K562 (cell line): ENCODE results near the gene GTF2A1. TPM values are rescaled to one million over a fixed set of nuclear protein-coding genes. Genes with fewer than 3 reads are reported as not detected.

Experiments
- ARID1B ChIP-seq: fragments of 450-650 bp; IDR thresholded peaks from 2 replicates; pipeline ENCODE4 v1.6.1; 2016; ENCODE audit warnings: antibody characterized with exemption, mild to moderate bottlenecking, inconsistent platforms
- CBFA2T3 ChIP-seq: fragments of 450-650 bp; IDR thresholded peaks from 2 replicates; pipeline ENCODE4 v1.6.1; 2017
- DDX20 ChIP-seq: fragments of 450-650 bp; IDR thresholded peaks from 2 replicates; pipeline ENCODE4 v1.6.1; 2016; ENCODE audit warnings: missing genetic modification characterization, low read depth, mild to moderate bottlenecking, missing compliant biosample characterization, moderate library complexity
- ELF2 ChIP-seq: fragments of 250-450 bp; sonication (Bioruptor Pico); IDR thresholded peaks from 2 replicates; pipeline ENCODE4 v1.5.0; 2021; ENCODE audit warnings: mild to moderate bottlenecking
- FOXP1 ChIP-seq: sonication (generic); formaldehyde crosslinking; IDR thresholded peaks from 2 replicates; pipeline ENCODE4 v1.8.0; 2022; ENCODE audit warnings: mild to moderate bottlenecking, missing genetic modification reagents
- GTF2F1 ChIP-seq: IDR thresholded peaks from 2 replicates; pipeline ENCODE4 v1.6.1; 2011; ENCODE audit warnings: low read depth, low read length, improper control_type of control experiment
- JUN ChIP-seq, 2 experiments: sonication (generic) in 1 of 2; formaldehyde crosslinking in 1 of 2; IDR thresholded peaks; 2 replicates each; pipeline versions ENCODE4 v1.6.1 to v1.8.0; 2012 to 2022; ENCODE audit warnings: borderline replicate concordance in 2 of 2, mild to moderate bottlenecking in 2 of 2, improper control_type of control experiment in 1 of 2, low read depth in 1 of 2, low read length in 1 of 2, missing genetic modification reagents in 1 of 2
- MTA3 ChIP-seq: fragments of 450-650 bp; formaldehyde crosslinking; IDR thresholded peaks from 2 replicates; pipeline ENCODE4 v1.6.1; 2017; ENCODE audit warnings: mild to moderate bottlenecking, borderline replicate concordance
- NR2C2 ChIP-seq, 2 experiments: fragments of 200-800 bp in 1 of 2; sonication (Bioruptor generic) in 1 of 2; sonication (generic) in 1 of 2; formaldehyde crosslinking in 1 of 2; IDR thresholded peaks; 2 replicates each; pipeline versions ENCODE4 v1.6.1 to v1.8.0; 2016 to 2022; ENCODE audit warnings: mild to moderate bottlenecking in 1 of 2, missing compliant biosample characterization in 1 of 2, missing genetic modification characterization in 1 of 2, missing genetic modification reagents in 1 of 2
- PHF20 ChIP-seq: fragments of 450-650 bp; IDR thresholded peaks from 2 replicates; pipeline ENCODE4 v1.6.1; 2018; ENCODE audit not compliant: partially characterized antibody
- PTTG1 ChIP-seq: fragments of 450-650 bp; IDR thresholded peaks from 2 replicates; pipeline ENCODE4 v1.6.1; 2016; ENCODE audit warnings: low read depth, mild to moderate bottlenecking, missing genetic modification characterization, missing compliant biosample characterization
- ZNF76 ChIP-seq: fragments of 250-450 bp; sonication (Bioruptor Pico); IDR thresholded peaks from 2 replicates; pipeline ENCODE4 v1.4.0; 2020; ENCODE audit warnings: mild to moderate bottlenecking, moderate library complexity, borderline replicate concordance
- polyA plus RNA-seq, 8 experiments: library from polyadenylated mRNA; depleted of rRNA in 4 of 8; stranded (reverse) in 5 of 8; unstranded in 3 of 8; fragments of >200 nt; fragmentation: Nextera tagmentation in 2 of 8; fragmentation: Illumina TruSeq in 1 of 8; extraction: Ambion mirVana in 2 of 8; extraction: Trizol in 1 of 8; gene quantifications; 2 replicates each; pipeline versions ENCODE4 v1.2.1 to v1.2.3, GENCODE V29; 2011 to 2014; ENCODE audit warnings: inconsistent platforms in 1 of 8, missing spikeins in 1 of 8
- total RNA-seq, 7 experiments: library from RNA; depleted of rRNA in 6 of 7; stranded (reverse); fragments of >200 nt in 6 of 7; fragmentation: Illumina TruSeq in 2 of 7; extraction: Trizol in 2 of 7; gene quantifications; 2 replicates each; pipeline versions ENCODE4 v1.2.1 to v1.2.3, GENCODE V29; 2011 to 2021; ENCODE audit warnings: low replicate concordance in 1 of 7
- TF ChIP-seq, protein P1 (sequence below): sonication (generic); formaldehyde crosslinking; IDR thresholded peaks from 2 replicates; pipeline ENCODE4 v1.9.0; 2022; ENCODE audit warnings: mild to moderate bottlenecking, missing genetic modification reagents
- TF ChIP-seq, protein P2 (sequence below): IDR thresholded peaks from 2 replicates; pipeline ENCODE4 v1.6.1; 2014; ENCODE audit warnings: antibody characterized with exemption
- TF ChIP-seq, protein P3 (sequence below), 2 experiments: fragments of 450-650 bp; formaldehyde crosslinking in 1 of 2; IDR thresholded peaks; 2 replicates each; pipeline versions ENCODE4 v1.4.0 to v1.6.1; 2014 to 2020; ENCODE audit warnings: mild to moderate bottlenecking in 2 of 2, borderline replicate concordance in 1 of 2, low read depth in 1 of 2

Gene GTF2A1
- total and polyA plus RNA-seq, 9 of the 15 experiments (the other 6 are each of a cell fraction or from before 2014, with no cell fraction given): 3.4 to 22.8 (median 14.7) TPM

DNA sequence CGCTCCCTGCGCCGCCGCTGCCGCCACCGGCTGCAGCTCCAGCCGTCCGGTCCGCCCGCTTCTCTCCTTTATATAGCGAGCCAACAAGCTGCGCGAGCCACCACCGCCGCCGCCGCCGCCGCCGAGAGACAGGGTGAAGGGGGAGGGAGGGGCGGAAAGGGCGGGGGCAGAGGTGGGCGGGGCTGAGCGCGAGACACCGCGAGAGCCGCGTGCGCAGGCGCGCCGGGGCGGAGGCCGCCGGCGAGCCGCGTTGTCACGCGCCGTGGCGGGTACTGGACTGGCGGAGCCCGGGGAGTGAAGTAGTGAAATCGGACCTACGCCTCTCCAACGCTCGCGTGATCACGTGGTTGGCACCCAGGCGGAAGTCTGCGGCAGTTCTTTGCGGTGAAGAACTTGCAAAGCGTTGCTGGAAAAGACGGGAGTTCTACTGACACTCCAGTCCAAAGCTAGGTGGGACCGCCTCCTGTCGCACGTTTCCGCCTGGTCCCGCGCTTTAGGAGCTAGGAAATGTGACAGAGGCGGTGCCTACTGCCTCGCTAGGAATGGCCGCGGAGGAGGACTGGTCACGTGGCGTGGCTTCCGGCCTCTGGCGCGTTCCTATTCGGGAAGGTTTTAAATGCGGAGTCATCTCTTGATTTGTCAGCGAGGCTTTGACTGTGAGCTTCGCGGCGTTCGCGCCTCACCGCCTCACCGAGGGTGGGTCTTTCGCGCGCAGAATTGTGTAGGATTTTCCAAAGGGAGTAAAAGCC lies at the start of gene GTF2A1 (continued):
- TF ChIP-seq NR2C2 (CRISPR knock-in tag; IDR thresholded peaks at IDR 0.05) (peak; percentile 60; the same call in 1 of the 2 replicates), NR2C2 (tag; IDR thresholded peaks at IDR 0.05) (peak; percentile 64), ELF2 (CRISPR knock-in tag) (peak; percentile 96), GTF2F1 (peak; percentile 66; the same call in 1 of the 2 replicates), ARID1B (0 out of 2 replicates have a peak, but pooled peaks have one; percentile 14), PTTG1 (tag) (no peak), JUN (IDR thresholded peaks at IDR 0.05; ENCODE audit: borderline replicate concordance, low read depth, low read length) (peak; percentile 25; the same call in 1 of the 2 replicates), JUN (CRISPR knock-in tag; IDR thresholded peaks at IDR 0.05; ENCODE audit: borderline replicate concordance) (peak; percentile 68; the same call in 1 of the 2 replicates), FOXP1 (CRISPR knock-in tag) (peak; percentile 66; the same call in 1 of the 2 replicates), ZNF76 (CRISPR knock-in tag) (no peak), PHF20 (peak; percentile 68), CBFA2T3 (no peak), DDX20 (tag) (no peak), MTA3 (peak; percentile 70)
- TF ChIP-seq, protein P1, sequence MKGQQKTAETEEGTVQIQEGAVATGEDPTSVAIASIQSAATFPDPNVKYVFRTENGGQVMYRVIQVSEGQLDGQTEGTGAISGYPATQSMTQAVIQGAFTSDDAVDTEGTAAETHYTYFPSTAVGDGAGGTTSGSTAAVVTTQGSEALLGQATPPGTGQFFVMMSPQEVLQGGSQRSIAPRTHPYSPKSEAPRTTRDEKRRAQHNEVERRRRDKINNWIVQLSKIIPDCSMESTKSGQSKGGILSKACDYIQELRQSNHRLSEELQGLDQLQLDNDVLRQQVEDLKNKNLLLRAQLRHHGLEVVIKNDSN (CRISPR knock-in tag): peak; percentile 98
- TF ChIP-seq, protein P2, sequence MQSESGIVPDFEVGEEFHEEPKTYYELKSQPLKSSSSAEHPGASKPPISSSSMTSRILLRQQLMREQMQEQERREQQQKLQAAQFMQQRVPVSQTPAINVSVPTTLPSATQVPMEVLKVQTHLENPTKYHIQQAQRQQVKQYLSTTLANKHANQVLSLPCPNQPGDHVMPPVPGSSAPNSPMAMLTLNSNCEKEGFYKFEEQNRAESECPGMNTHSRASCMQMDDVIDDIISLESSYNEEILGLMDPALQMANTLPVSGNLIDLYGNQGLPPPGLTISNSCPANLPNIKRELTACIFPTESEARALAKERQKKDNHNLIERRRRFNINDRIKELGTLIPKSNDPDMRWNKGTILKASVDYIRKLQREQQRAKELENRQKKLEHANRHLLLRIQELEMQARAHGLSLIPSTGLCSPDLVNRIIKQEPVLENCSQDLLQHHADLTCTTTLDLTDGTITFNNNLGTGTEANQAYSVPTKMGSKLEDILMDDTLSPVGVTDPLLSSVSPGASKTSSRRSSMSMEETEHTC: peak; percentile 74
- TF ChIP-seq, protein P3, sequence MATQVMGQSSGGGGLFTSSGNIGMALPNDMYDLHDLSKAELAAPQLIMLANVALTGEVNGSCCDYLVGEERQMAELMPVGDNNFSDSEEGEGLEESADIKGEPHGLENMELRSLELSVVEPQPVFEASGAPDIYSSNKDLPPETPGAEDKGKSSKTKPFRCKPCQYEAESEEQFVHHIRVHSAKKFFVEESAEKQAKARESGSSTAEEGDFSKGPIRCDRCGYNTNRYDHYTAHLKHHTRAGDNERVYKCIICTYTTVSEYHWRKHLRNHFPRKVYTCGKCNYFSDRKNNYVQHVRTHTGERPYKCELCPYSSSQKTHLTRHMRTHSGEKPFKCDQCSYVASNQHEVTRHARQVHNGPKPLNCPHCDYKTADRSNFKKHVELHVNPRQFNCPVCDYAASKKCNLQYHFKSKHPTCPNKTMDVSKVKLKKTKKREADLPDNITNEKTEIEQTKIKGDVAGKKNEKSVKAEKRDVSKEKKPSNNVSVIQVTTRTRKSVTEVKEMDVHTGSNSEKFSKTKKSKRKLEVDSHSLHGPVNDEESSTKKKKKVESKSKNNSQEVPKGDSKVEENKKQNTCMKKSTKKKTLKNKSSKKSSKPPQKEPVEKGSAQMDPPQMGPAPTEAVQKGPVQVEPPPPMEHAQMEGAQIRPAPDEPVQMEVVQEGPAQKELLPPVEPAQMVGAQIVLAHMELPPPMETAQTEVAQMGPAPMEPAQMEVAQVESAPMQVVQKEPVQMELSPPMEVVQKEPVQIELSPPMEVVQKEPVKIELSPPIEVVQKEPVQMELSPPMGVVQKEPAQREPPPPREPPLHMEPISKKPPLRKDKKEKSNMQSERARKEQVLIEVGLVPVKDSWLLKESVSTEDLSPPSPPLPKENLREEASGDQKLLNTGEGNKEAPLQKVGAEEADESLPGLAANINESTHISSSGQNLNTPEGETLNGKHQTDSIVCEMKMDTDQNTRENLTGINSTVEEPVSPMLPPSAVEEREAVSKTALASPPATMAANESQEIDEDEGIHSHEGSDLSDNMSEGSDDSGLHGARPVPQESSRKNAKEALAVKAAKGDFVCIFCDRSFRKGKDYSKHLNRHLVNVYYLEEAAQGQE (IDR thresholded peaks at IDR 0.05; ENCODE audit: borderline replicate concordance): peak; percentile 91
- TF ChIP-seq, protein P3 (CRISPR knock-in tag; IDR thresholded peaks at IDR 0.05; ENCODE audit: low read depth): no peak
